HepG2 (cell line): ENCODE measurements around the gene ECHDC1. TPM values are rescaled to one million over a fixed set of nuclear protein-coding genes. Genes with fewer than 3 reads are reported as not detected.

Experiments used
- ATAC-seq: fragments of 200-7000 bp; cut with Tn5 transposase; 3 replicates; pipeline ENCODE4 v1.9.1; 2020; ENCODE audit warnings: mild to moderate bottlenecking, moderate library complexity
- BruUV-seq: library from RNA; stranded (reverse); fragments of 400-500 nt; replicated peaks from 2 replicates; lab custom pipeline; 2021; lab: Mats Ljungman, UMichigan
- CTCF ChIA-PET: fragments of 300-600 bp; formaldehyde crosslinking; extraction: SDS; loops from one replicate; lab custom pipeline; 2021; ENCODE audit warnings: low total read pairs, inconsistent platforms, low intra/inter-chr PET ratio; lab: Yijun Ruan, JAX
- POLR2A ChIA-PET: fragments of 350-600 bp; sonication (Branson Sonifier 250); formaldehyde crosslinking; loops from one replicate; lab custom pipeline; 2020; ENCODE audit warnings: antibody characterized with exemption, inconsistent platforms; lab: Yijun Ruan, JAX
- DNase-seq: peaks from one replicate; pipeline ENCODE4 v3.0.0-alpha.2; 2015; ENCODE audit warnings: low spot score
- FAIRE-seq: peaks from 3 replicates; lab custom pipeline; 2011; peaks lifted over from hg19 to GRCh38; lab: Jason Lieb, UNC
- H2AFZ ChIP-seq: one replicate; pipeline ENCODE4 v1.6.1; 2011; ENCODE audit warnings: low read length, inconsistent platforms
- H3K27ac ChIP-seq: fragments of 300-600 bp; 3 replicates; pipeline ENCODE4 v1.8.0; 2011; ENCODE audit warnings: mixed run types, mild to moderate bottlenecking, mixed read lengths, low read length, inconsistent platforms; ENCODE audit not compliant: insufficient read depth; ENCODE audit errors: extremely low read length
- H3K27me3 ChIP-seq, 2 experiments: fragments of 200-600 bp in 1 of 2; 2 replicates in 1 of 2; 3 replicates in 1 of 2; pipeline versions ENCODE4 v1.6.0 to v1.8.0; 2011; ENCODE audit warnings: low read length in 2 of 2, mild to moderate bottlenecking in 2 of 2, moderate library complexity in 2 of 2, inconsistent platforms in 1 of 2; ENCODE audit not compliant: insufficient read depth in 2 of 2, control insufficient read depth in 1 of 2
- H3K36me3 ChIP-seq, 2 experiments: fragments of 200-600 bp in 1 of 2; replicated peaks in 1 of 2; 2 replicates in 1 of 2; 3 replicates in 1 of 2; pipeline versions ENCODE4 v1.5.1 to v1.8.0; 2011; ENCODE audit warnings: low read length in 2 of 2, inconsistent platforms in 1 of 2; ENCODE audit not compliant: insufficient read depth in 2 of 2, control insufficient read depth in 1 of 2
- H3K4me1 ChIP-seq: 2 replicates; pipeline ENCODE4 v1.5.1; 2012; ENCODE audit warnings: low read length, inconsistent platforms; ENCODE audit not compliant: insufficient read depth
- H3K4me2 ChIP-seq: 2 replicates; pipeline ENCODE4 v1.6.0; 2011; ENCODE audit warnings: low read depth, low read length, inconsistent platforms
- H3K4me3 ChIP-seq, 3 experiments: fragments of 200-600 bp in 1 of 3; sonication (generic), shearing (Covaris generic) in 1 of 3; replicated peaks in 1 of 3; 2 replicates each; pipeline ENCODE4 v1.5.1; 2011 to 2016; ENCODE audit warnings: low read length in 3 of 3, inconsistent platforms in 2 of 3, low read depth in 2 of 3, mild to moderate bottlenecking in 2 of 3, control low read depth in 1 of 3, mixed read lengths in 1 of 3; ENCODE audit not compliant: insufficient read depth in 1 of 3
- H3K79me2 ChIP-seq: one replicate; pipeline ENCODE4 v1.6.1; 2011; ENCODE audit warnings: low read length, inconsistent platforms; ENCODE audit not compliant: insufficient read depth
- H3K9ac ChIP-seq: 2 replicates; pipeline ENCODE4 v1.6.0; 2011; ENCODE audit warnings: mild to moderate bottlenecking, low read depth, low read length, inconsistent platforms; ENCODE audit not compliant: insufficient read depth
- H3K9me3 ChIP-seq: 2 replicates; pipeline ENCODE4 v1.5.1; 2012; ENCODE audit warnings: mild to moderate bottlenecking, low read length
- H4K20me1 ChIP-seq: 2 replicates; pipeline ENCODE4 v1.6.0; 2011; ENCODE audit warnings: inconsistent platforms, mild to moderate bottlenecking, low read length, moderate library complexity; ENCODE audit not compliant: insufficient read depth
- AHDC1 ChIP-seq: sonication (generic); formaldehyde crosslinking; IDR thresholded peaks from 2 replicates; pipeline ENCODE4 v1.5.1; 2020; ENCODE audit warnings: mild to moderate bottlenecking, missing genetic modification reagents, borderline replicate concordance
- FOXO1 ChIP-seq: sonication (generic); formaldehyde crosslinking; IDR thresholded peaks from 2 replicates; pipeline ENCODE4 v1.4.0; 2020; ENCODE audit warnings: missing genetic modification reagents
- GABPB1 ChIP-seq: IDR thresholded peaks from 2 replicates; pipeline ENCODE4 v1.6.1; 2016; ENCODE audit warnings: mild to moderate bottlenecking, missing genetic modification reagents, moderate library complexity, missing compliant biosample characterization
- HNF4G ChIP-seq, 2 experiments: sonication (generic) in 1 of 2; formaldehyde crosslinking in 1 of 2; IDR thresholded peaks; 2 replicates each; pipeline versions ENCODE4 v1.4.0 to v1.6.1; 2011 to 2020; ENCODE audit warnings: borderline replicate concordance in 2 of 2, low read depth in 2 of 2, mild to moderate bottlenecking in 2 of 2, low read length in 1 of 2, missing genetic modification reagents in 1 of 2, moderate library complexity in 1 of 2
- HNRNPL ChIP-seq: fragments of 200-400 bp; formaldehyde crosslinking; IDR thresholded peaks from 2 replicates; pipeline ENCODE4 v1.6.1; 2017; ENCODE audit warnings: mild to moderate bottlenecking, low read depth, low read length
- HOXA9 ChIP-seq: sonication (generic); formaldehyde crosslinking; IDR thresholded peaks from 2 replicates; pipeline ENCODE4 v1.8.1; 2022; ENCODE audit warnings: missing genetic modification reagents, mild to moderate bottlenecking, moderate library complexity, borderline replicate concordance
- KDM1A ChIP-seq: IDR thresholded peaks from 2 replicates; pipeline ENCODE4 v1.6.1; 2016; ENCODE audit warnings: missing compliant biosample characterization
- MEIS2 ChIP-seq: sonication (generic); formaldehyde crosslinking; IDR thresholded peaks from 2 replicates; pipeline ENCODE4 v1.9.0; 2021; ENCODE audit warnings: mild to moderate bottlenecking, missing genetic modification reagents
- MTA1 ChIP-seq: sonication (generic); formaldehyde crosslinking; IDR thresholded peaks from 2 replicates; pipeline ENCODE4 v1.4.0; 2020; ENCODE audit warnings: missing genetic modification reagents, mild to moderate bottlenecking, borderline replicate concordance
- NAIF1 ChIP-seq: sonication (generic); formaldehyde crosslinking; IDR thresholded peaks from 2 replicates; pipeline ENCODE4 v1.5.0; 2020; ENCODE audit warnings: mild to moderate bottlenecking, missing genetic modification reagents, borderline replicate concordance
- REPIN1 ChIP-seq: sonication (generic); formaldehyde crosslinking; IDR thresholded peaks from 2 replicates; pipeline ENCODE4 v1.8.0; 2022; ENCODE audit warnings: missing genetic modification reagents, low read depth, mild to moderate bottlenecking, borderline replicate concordance
- THAP11 ChIP-seq: IDR thresholded peaks from 2 replicates; pipeline ENCODE4 v1.6.1; 2016; ENCODE audit warnings: missing biosample characterization, missing genetic modification reagents
- TMF1 ChIP-seq: sonication (generic); formaldehyde crosslinking; IDR thresholded peaks from 2 replicates; pipeline ENCODE4 v1.8.1; 2022; ENCODE audit warnings: low read depth, missing genetic modification reagents
- ZFP37 ChIP-seq: sonication (generic); formaldehyde crosslinking; IDR thresholded peaks from 2 replicates; pipeline ENCODE4 v1.4.0; 2020; ENCODE audit warnings: missing genetic modification reagents, borderline replicate concordance
- ZNF138 ChIP-seq: sonication (generic); formaldehyde crosslinking; IDR thresholded peaks from 2 replicates; pipeline ENCODE4 v1.5.0; 2020; ENCODE audit warnings: mild to moderate bottlenecking, low read depth, missing genetic modification reagents
- ZNF576 ChIP-seq: sonication (generic); formaldehyde crosslinking; IDR thresholded peaks from 2 replicates; pipeline ENCODE4 v1.4.0; 2020; ENCODE audit warnings: mild to moderate bottlenecking, missing genetic modification reagents
- ZNF841 ChIP-seq: sonication (generic); formaldehyde crosslinking; IDR thresholded peaks from 2 replicates; pipeline ENCODE4 v1.8.1; 2023; ENCODE audit warnings: missing genetic modification reagents, borderline replicate concordance
- WGBS: methylation state at CpG from one replicate; pipeline ENCODE4 v1.1.6; 2017; ENCODE audit warnings: low lambda C conversion rate; 5-methylcytosine and 5-hydroxymethylcytosine counted together
- in situ Hi-C: cut with HindIII; loops from 2 replicates; pipeline ENCODE4 v1.10.0; 2017; ENCODE audit warnings: low pct_unique_long_range_greater_than_20kb; ENCODE audit not compliant: extremely low pct_ligation_motif_present
- intact Hi-C: fragments of 100-400 bp; cut with micrococcal nuclease; formaldehyde crosslinking; loops from one replicate; pipeline ENCODE4 v1.10.0; 2022; ENCODE audit not compliant: unreplicated experiment
- polyA plus RNA-seq, 8 experiments: library from polyadenylated mRNA; depleted of rRNA in 3 of 8; stranded (reverse) in 7 of 8; unstranded in 1 of 8; fragments of >200 nt; fragmentation: Illumina TruSeq in 4 of 8; extraction: Trizol in 4 of 8; gene quantifications; 2 replicates each; pipeline versions ENCODE4 v1.2.1 to v1.2.3, GENCODE V29; 2011 to 2016; ENCODE audit warnings: low read depth in 4 of 8, missing spikeins in 1 of 8, mixed read lengths in 1 of 8; ENCODE audit not compliant: insufficient read depth in 1 of 8
- total RNA-seq, 5 experiments: library from RNA; depleted of rRNA; stranded (reverse); fragments of >200 nt; fragmentation: Illumina TruSeq; extraction: Trizol; gene quantifications; 2 replicates each; pipeline ENCODE4 v1.2.3, GENCODE V29; 2016; ENCODE audit warnings: low read depth in 1 of 5

The ECHDC1 gene
- total and polyA plus RNA-seq, 2 of the 13 experiments (the other 11 are each of a cell fraction or from before 2014, with no cell fraction given) = 32.8 to 98.1 TPM

GRCh38 chr6:127276331-127276730 lies 67.1 kb downstream of the ECHDC1 start:
- peaks cover 37% of the 10 kb centered on the region for H3K79me2 ChIP-seq
- ATAC-seq (no peak), DNase-seq (no peak), FAIRE-seq (no peak)
- H3K9ac ChIP-seq = no peak overlapping the region
- H3K36me3 ChIP-seq = peaks cover 0 to 1% of the 10 kb centered on the region in 2 experiments; a peak in 2 of 5 replicates
- H3K4me2 ChIP-seq = no peak overlapping the region
- H3K27me3 ChIP-seq = no peaks in the 10 kb centered on the region
- peaks cover 17% of the 10 kb centered on the region for H3K4me1 ChIP-seq
- intact Hi-C loops = no loop called here
- ChIA-PET CTCF (no interaction called here), POLR2A (interaction anchor here (1.7 kb wide), 1 partner anchor 10 kb away, joined by 17 read pairs; the partner anchor contains the start of gene RNF146)
- no peaks in the 10 kb centered on the region for H3K9me3 ChIP-seq
- H2AFZ ChIP-seq = no peak overlapping the region
- no peak overlapping the region for H3K4me3 ChIP-seq
- WGBS = 95% methylated on average over 1 of the region's 1 CpG
- BruUV-seq = no TSS peak
- peaks cover 8% of the 10 kb centered on the region; the same call in 1 of the 2 replicates for H4K20me1 ChIP-seq
- in situ Hi-C loops = no loop called here
- no peak overlapping the region for H3K27ac ChIP-seq
- no peak for TF ChIP-seq KDM1A (CRISPR knock-in tag)
- no peak for TF ChIP-seq FOXO1 (CRISPR knock-in tag)
- no peak for TF ChIP-seq AHDC1
- no peak for TF ChIP-seq ZNF576 (CRISPR knock-in tag)
- no peak for TF ChIP-seq GABPB1 (CRISPR knock-in tag)
- no peak for TF ChIP-seq ZNF841 (CRISPR knock-in tag)
- TF ChIP-seq HNRNPL = no peak
- no peak for TF ChIP-seq TMF1 (CRISPR knock-in tag)
- TF ChIP-seq REPIN1 = no peak
- TF ChIP-seq MTA1 (CRISPR knock-in tag) = no peak
- no peak for TF ChIP-seq HOXA9 (CRISPR knock-in tag)
- TF ChIP-seq ZNF138 (CRISPR knock-in tag) = no peak
- no peak for TF ChIP-seq NAIF1 (CRISPR knock-in tag)
- TF ChIP-seq MEIS2 (CRISPR knock-in tag) = no peak
- TF ChIP-seq ZFP37 (CRISPR knock-in tag) = no peak
- TF ChIP-seq HNF4G (IDR thresholded peaks at IDR 0.05; ENCODE audit: borderline replicate concordance, low read depth, low read length) = no peak
- no peak for TF ChIP-seq HNF4G (CRISPR knock-in tag; IDR thresholded peaks at IDR 0.05; ENCODE audit: borderline replicate concordance, low read depth)
- no peak for TF ChIP-seq THAP11 (CRISPR knock-in tag)
